Gastroesophageal sphincter (tissue), 4 donors: Measurements from ENCODE around the gene ADARB1. TPM values are rescaled to one million over a fixed set of nuclear protein-coding genes. Genes with fewer than 3 reads are reported as not detected.
"Not testable (repeated sequence)": the region's sequence is repeated elsewhere in the genome, so short reads cannot be mapped to it uniquely, and the experiment has no call there.

Experiments used
- ATAC-seq: fragments of 150-250 bp; one replicate; pipeline ENCODE4 v1.9.1; 2016; ENCODE audit warnings: mild to moderate bottlenecking, moderate library complexity
- H3K27ac ChIP-seq, 4 donors: fragments of 200-600 bp; sonication (generic) in 3 of 4; 1 replicate in 3 of 4; 2 replicates in 1 of 4; pipeline ENCODE4 v1.5.1; 2016 to 2019
- H3K27me3 ChIP-seq: fragments of 200-600 bp; sonication (generic); one replicate; pipeline ENCODE4 v1.5.1; 2019
- H3K36me3 ChIP-seq, 2 donors: fragments of 200-600 bp; sonication (generic); one replicate each; pipeline ENCODE4 v1.5.1; 2019; ENCODE audit warnings: control low read depth in 1 of 2
- H3K4me1 ChIP-seq, 3 donors: fragments of 200-600 bp; sonication (generic); 1 replicate in 2 of 3; 2 replicates in 1 of 3; pipeline ENCODE4 v1.5.1; 2016 to 2019; ENCODE audit warnings: control low read depth in 2 of 3
- H3K4me3 ChIP-seq, 2 donors: fragments of 200-600 bp; sonication (generic); one replicate each; pipeline ENCODE4 v1.5.1; 2019; ENCODE audit warnings: mild to moderate bottlenecking in 1 of 2, moderate library complexity in 1 of 2
- H3K9me3 ChIP-seq, 3 donors: fragments of 200-600 bp; sonication (generic); one replicate each; pipeline ENCODE4 v1.5.1; 2017 to 2019; ENCODE audit warnings: control low read depth in 2 of 3
- CTCF ChIP-seq, 4 experiments: fragments of 200-600 bp in 2 of 4; fragments of 450-650 bp in 2 of 4; sonication (generic) in 1 of 4; IDR thresholded peaks; one replicate each; pipeline ENCODE4 v1.5.1; 2017 to 2019; ENCODE audit warnings: antibody characterized with exemption in 4 of 4, mild to moderate bottlenecking in 2 of 4, moderate library complexity in 2 of 4
- EP300 ChIP-seq: sonication (generic); formaldehyde crosslinking; IDR thresholded peaks from one replicate; pipeline ENCODE4 v1.6.1; 2017; ENCODE audit warnings: antibody characterized with exemption, mild to moderate bottlenecking
- POLR2A ChIP-seq, 2 donors: fragments of 450-650 bp; IDR thresholded peaks; one replicate each; pipeline ENCODE4 v1.6.1; 2017; ENCODE audit warnings: antibody characterized with exemption in 2 of 2, mild to moderate bottlenecking in 2 of 2, moderate library complexity in 1 of 2
- POLR2AphosphoS5 ChIP-seq: sonication (generic); formaldehyde crosslinking; IDR thresholded peaks from one replicate; pipeline ENCODE4 v1.6.1; 2017; ENCODE audit warnings: antibody characterized with exemption
- WGBS, 2 donors: methylation state at CpG; one replicate each; pipeline ENCODE4 v1.1.5; 2018; ENCODE audit warnings: low coverage in 1 of 2; 5-methylcytosine and 5-hydroxymethylcytosine counted together
- total RNA-seq, 4 donors: library from RNA; depleted of rRNA; stranded (reverse); fragments of >200 nt; gene quantifications; one replicate each; pipeline ENCODE4 v1.1.0, GENCODE V29; 2016

The ADARB1 gene
- total RNA-seq, 4 donors from 2014 or later: 136 to 228 (median 181) TPM

GRCh38 chr21:45136927-45137611, 62.7 kb downstream of the ADARB1 start:
- Histone ChIP-seq H3K36me3 (peaks cover 0 to 13% of the 10 kb centered on the region in 2 donors), H3K9me3 (no peaks in the 10 kb centered on the region), H3K4me3 (no peak overlapping the region), H3K27ac (peak overlapping the region in 3 of 4 donors; percentile 57 to 77 (median 64)), H3K4me1 (peaks cover 6 to 92% (median 35%) of the 10 kb centered on the region in 3 donors), H3K27me3 (no peaks in the 10 kb centered on the region)
- 32 to 35% methylated on average over 5 to 7 of the region's 11 CpGs for WGBS, 2 donors
- TF ChIP-seq CTCF (IDR thresholded peaks at IDR 0.05): peak; percentile 79 to 89 (median 88)
- TF ChIP-seq EP300: no peak
- no peak for TF ChIP-seq POLR2AphosphoS5
- no peak for TF ChIP-seq POLR2A (IDR thresholded peaks at IDR 0.05)
- ATAC-seq: peak; percentile 72

GRCh38 chr21:45137612-45137937, 63.2 kb downstream of the ADARB1 start:
- H3K27ac ChIP-seq: peak overlapping the region in 3 of 4 donors; percentile 57 to 77 (median 64)
- TF ChIP-seq CTCF (IDR thresholded peaks at IDR 0.05): no peak
- TF ChIP-seq POLR2AphosphoS5: no peak
- TF ChIP-seq EP300: no peak
- no peak for TF ChIP-seq POLR2A (IDR thresholded peaks at IDR 0.05)
- H3K36me3 ChIP-seq: peaks cover 0 to 14% of the 10 kb centered on the region in 2 donors
- H3K9me3 ChIP-seq: no peaks in the 10 kb centered on the region
- no peak overlapping the region for H3K4me3 ChIP-seq
- ATAC-seq: no peak
- peaks cover 6 to 92% (median 33%) of the 10 kb centered on the region in 3 donors for H3K4me1 ChIP-seq
- no peaks in the 10 kb centered on the region for H3K27me3 ChIP-seq

GRCh38 chr21:45138199-45139002, 64.0 kb downstream of the ADARB1 start:
- 42 to 52% methylated on average over 8 to 12 of the region's 12 CpGs for WGBS, 2 donors
- no peak for ATAC-seq
- TF ChIP-seq EP300: no peak
- peak; percentile 52 to 78 (median 63) for TF ChIP-seq CTCF (IDR thresholded peaks at IDR 0.05)
- no peak for TF ChIP-seq POLR2AphosphoS5
- TF ChIP-seq POLR2A (IDR thresholded peaks at IDR 0.05): no peak
- Histone ChIP-seq H3K4me3 (no peak overlapping the region), H3K4me1 (peaks cover 6 to 92% (median 29%) of the 10 kb centered on the region in 3 donors), H3K27ac (peak overlapping the region in 3 of 4 donors; percentile 57 to 77 (median 58)), H3K36me3 (peaks cover 0 to 22% of the 10 kb centered on the region in 2 donors), H3K9me3 (no peaks in the 10 kb centered on the region), H3K27me3 (no peaks in the 10 kb centered on the region)

GRCh38 chr21:45139003-45139360, 64.6 kb downstream of the ADARB1 start:
- Histone ChIP-seq H3K27ac (peak overlapping the region in 3 of 4 donors; percentile 57 to 77 (median 58)), H3K4me1 (peaks cover 6 to 91% (median 27%) of the 10 kb centered on the region in 3 donors), H3K36me3 (peaks cover 0 to 26% of the 10 kb centered on the region in 2 donors)
- not testable (repeated sequence) for ATAC-seq, H3K27me3 ChIP-seq, H3K4me3 ChIP-seq, H3K9me3 ChIP-seq
- 38 to 90% methylated on average over 3 to 5 of the region's 7 CpGs for WGBS, 2 donors

- TF ChIP-seq EP300 (no peak), POLR2AphosphoS5 (no peak)
- H3K27me3 ChIP-seq: no peaks in the 10 kb centered on the region
- H3K4me3 ChIP-seq: no peak overlapping the region
- peak overlapping the region in 2 of 4 donors; percentile 57 to 77 for H3K27ac ChIP-seq
- 90 to 94% methylated on average over 10 to 13 of the region's 13 CpGs for WGBS, 2 donors
- H3K9me3 ChIP-seq: no peaks in the 10 kb centered on the region
- peaks cover 0 to 28% of the 10 kb centered on the region in 2 donors for H3K36me3 ChIP-seq
- ATAC-seq: no peak
- H3K4me1 ChIP-seq: peaks cover 6 to 86% (median 27%) of the 10 kb centered on the region in 3 donors
Observed at GRCh38 chr21:45139473-45139872, 65.1 kb downstream of the ADARB1 start.
